Measurements from ENCODE around the gene PDSS2.

- no peak for TF ChIP-seq RAD21 (IDR thresholded peaks at IDR 0.05; ENCODE audit: low read length)
- TF ChIP-seq RXRA (IDR thresholded peaks at IDR 0.05; ENCODE audit: borderline replicate concordance, low read depth), result no peak
- TF ChIP-seq FOXM1 (IDR thresholded peaks at IDR 0.05; ENCODE audit: low read depth), result no peak
- TF ChIP-seq POLR2AphosphoS5 (IDR thresholded peaks at IDR 0.05; ENCODE audit: low read depth, low read length), result no peak
- TF ChIP-seq NRF1 (IDR thresholded peaks at IDR 0.05; ENCODE audit: low read depth, low read length), result no peak
- TF ChIP-seq REST (IDR thresholded peaks at IDR 0.05; ENCODE audit: low read depth, low read length), result no peak
- no peak for TF ChIP-seq TCF12 (IDR thresholded peaks at IDR 0.05)
- TF ChIP-seq, protein P1, sequence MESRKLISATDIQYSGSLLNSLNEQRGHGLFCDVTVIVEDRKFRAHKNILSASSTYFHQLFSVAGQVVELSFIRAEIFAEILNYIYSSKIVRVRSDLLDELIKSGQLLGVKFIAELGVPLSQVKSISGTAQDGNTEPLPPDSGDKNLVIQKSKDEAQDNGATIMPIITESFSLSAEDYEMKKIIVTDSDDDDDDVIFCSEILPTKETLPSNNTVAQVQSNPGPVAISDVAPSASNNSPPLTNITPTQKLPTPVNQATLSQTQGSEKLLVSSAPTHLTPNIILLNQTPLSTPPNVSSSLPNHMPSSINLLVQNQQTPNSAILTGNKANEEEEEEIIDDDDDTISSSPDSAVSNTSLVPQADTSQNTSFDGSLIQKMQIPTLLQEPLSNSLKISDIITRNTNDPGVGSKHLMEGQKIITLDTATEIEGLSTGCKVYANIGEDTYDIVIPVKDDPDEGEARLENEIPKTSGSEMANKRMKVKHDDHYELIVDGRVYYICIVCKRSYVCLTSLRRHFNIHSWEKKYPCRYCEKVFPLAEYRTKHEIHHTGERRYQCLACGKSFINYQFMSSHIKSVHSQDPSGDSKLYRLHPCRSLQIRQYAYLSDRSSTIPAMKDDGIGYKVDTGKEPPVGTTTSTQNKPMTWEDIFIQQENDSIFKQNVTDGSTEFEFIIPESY (IDR thresholded peaks at IDR 0.05; ENCODE audit: borderline replicate concordance, low read depth), result no peak
- TF ChIP-seq RCOR1 (IDR thresholded peaks at IDR 0.05; ENCODE audit: low read length), result no peak
Observed at GRCh38 chr6:107122748-107123147, 336.6 kb downstream of the PDSS2 start.
